Loucy (cell line): ENCODE data around the gene DNM3.

ENCODE experiments used
- EZH2phosphoT487 ChIP-seq: fragments of 200-600 bp; IDR thresholded peaks from 2 replicates; pipeline ENCODE4 v1.6.1; 2018; ENCODE audit warnings: antibody characterized with exemption, mild to moderate bottlenecking, moderate library complexity, borderline replicate concordance
- TF ChIP-seq, protein P1 (sequence below): fragments of 200-600 bp; sonication (generic); conservative IDR thresholded peaks from 2 replicates; pipeline ENCODE4 v1.5.1; 2014; ENCODE audit warnings: mild to moderate bottlenecking, antibody characterized with exemption, low read length

DNA sequence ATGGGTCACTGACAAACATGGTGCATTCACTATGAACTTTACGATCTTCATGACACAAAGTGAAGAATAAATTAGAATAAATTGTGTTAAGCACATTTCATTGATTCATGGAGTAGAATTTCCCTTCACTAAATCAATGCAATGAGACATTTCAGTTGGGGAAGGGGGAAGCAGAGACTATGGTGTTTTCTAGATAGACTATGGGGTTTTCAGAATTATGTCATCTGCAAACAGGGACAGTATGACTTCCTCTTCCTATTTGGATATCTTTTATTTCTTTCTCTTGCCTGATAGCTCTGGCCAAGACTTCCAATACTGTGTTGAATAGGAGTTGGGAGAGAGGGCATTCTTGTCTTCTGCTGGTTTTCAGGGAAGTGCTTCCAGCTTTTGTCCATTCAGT lies 499.2 kb downstream of the DNM3 start:
- TF ChIP-seq, protein P1, sequence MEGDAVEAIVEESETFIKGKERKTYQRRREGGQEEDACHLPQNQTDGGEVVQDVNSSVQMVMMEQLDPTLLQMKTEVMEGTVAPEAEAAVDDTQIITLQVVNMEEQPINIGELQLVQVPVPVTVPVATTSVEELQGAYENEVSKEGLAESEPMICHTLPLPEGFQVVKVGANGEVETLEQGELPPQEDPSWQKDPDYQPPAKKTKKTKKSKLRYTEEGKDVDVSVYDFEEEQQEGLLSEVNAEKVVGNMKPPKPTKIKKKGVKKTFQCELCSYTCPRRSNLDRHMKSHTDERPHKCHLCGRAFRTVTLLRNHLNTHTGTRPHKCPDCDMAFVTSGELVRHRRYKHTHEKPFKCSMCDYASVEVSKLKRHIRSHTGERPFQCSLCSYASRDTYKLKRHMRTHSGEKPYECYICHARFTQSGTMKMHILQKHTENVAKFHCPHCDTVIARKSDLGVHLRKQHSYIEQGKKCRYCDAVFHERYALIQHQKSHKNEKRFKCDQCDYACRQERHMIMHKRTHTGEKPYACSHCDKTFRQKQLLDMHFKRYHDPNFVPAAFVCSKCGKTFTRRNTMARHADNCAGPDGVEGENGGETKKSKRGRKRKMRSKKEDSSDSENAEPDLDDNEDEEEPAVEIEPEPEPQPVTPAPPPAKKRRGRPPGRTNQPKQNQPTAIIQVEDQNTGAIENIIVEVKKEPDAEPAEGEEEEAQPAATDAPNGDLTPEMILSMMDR = no peak
- TF ChIP-seq EZH2phosphoT487 = no peak
